ENCODE measurements around the gene MFNG. TPM values are rescaled to one million over a fixed set of nuclear protein-coding genes. Genes with fewer than 3 reads are reported as not detected.

The MFNG gene
- total RNA-seq, 4 donors from 2014 or later, result 15.2 to 30.6 (median 19.2) TPM

DNA sequence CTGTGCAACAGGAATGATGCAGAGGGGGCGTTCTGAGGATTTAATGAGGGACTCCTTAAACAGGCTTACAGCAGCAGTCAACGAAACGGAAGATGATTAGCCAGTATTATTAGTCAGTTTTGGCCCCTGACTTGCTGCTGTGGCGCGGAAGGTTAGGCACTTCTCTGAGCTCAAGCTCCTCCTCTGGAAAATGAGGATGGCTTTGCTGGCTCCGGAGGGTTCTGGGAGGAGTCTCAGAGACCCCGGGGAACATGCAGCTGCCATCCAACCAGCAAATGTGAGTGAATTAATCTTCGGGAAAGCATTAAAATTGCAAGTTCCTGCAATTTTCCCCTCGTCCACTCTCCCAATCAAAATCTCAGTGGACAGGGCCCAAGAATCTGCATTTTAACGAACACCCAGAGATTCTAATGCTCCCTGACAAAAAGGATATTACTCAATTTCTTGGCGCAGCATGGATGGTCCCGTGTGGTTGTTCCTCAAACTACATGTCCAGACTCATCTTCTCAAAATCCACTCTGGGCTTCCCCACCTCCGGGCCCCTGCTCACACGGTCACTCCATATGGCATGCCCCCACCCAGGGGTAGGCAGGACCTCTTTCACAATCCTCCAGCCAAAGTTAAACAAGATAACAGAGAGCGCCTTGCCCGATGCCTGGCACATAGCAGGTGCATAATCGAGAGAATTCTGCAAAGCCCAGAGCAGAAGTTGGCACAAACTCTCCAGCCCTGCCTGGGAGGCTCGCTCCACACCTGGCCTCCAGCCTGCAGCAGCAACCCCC lies 65.3 kb downstream of the MFNG start:
- 55 to 61% methylated on average over 18 of the region's 18 CpGs for WGBS, 2 donors
- TF ChIP-seq, protein P1, sequence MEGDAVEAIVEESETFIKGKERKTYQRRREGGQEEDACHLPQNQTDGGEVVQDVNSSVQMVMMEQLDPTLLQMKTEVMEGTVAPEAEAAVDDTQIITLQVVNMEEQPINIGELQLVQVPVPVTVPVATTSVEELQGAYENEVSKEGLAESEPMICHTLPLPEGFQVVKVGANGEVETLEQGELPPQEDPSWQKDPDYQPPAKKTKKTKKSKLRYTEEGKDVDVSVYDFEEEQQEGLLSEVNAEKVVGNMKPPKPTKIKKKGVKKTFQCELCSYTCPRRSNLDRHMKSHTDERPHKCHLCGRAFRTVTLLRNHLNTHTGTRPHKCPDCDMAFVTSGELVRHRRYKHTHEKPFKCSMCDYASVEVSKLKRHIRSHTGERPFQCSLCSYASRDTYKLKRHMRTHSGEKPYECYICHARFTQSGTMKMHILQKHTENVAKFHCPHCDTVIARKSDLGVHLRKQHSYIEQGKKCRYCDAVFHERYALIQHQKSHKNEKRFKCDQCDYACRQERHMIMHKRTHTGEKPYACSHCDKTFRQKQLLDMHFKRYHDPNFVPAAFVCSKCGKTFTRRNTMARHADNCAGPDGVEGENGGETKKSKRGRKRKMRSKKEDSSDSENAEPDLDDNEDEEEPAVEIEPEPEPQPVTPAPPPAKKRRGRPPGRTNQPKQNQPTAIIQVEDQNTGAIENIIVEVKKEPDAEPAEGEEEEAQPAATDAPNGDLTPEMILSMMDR (IDR thresholded peaks at IDR 0.05), result no peak
- no peak for TF ChIP-seq POLR2A (IDR thresholded peaks at IDR 0.05)
- H3K36me3 ChIP-seq, result no peaks in the 10 kb centered on the region

DNA sequence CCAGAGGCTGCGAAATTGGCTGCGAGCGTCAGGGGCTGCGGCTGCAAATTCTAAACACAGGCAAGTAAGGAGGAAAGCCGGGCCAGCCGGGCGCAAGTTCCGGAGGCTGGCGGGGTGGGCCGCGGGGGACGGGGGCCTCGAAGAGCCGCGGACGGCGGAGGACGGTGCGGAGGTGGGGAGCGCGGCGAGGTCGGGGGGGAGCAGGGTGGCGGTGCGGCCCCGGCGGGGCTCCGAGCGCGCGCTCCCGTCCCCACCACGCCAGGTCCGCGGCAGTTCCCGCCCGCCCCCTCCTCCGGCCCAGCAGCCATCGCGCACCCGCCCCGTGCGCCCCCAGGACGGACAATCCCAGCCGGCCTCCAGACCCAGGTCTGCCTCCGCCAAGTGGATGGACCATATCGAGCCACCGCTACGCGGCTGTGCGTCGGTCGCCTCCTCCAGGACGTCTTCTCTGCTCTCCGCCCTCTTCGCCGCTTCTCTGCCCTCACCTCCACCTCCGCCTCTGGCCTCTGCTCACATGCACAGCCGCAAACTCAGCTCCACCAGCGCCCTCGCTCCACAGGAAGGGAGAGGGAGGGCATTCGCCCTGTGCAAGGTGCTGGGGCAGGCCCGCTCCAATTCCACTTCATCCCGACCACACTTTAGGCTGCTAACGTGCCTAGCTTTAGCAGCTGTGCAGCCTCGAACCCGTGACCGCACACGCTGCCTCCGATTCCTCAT lies 66.1 kb downstream of the MFNG start:
- intact Hi-C loops (cut with DNase I), result no loop called here
- TF ChIP-seq, protein P1 (IDR thresholded peaks at IDR 0.05), result no peak
- no peak for TF ChIP-seq POLR2A (IDR thresholded peaks at IDR 0.05)
- Histone ChIP-seq H3K27me3 (no peaks in the 10 kb centered on the region), H3K9me3 (no peaks in the 10 kb centered on the region), H3K4me1 (no peaks in the 10 kb centered on the region), H3K36me3 (no peaks in the 10 kb centered on the region), H3K4me3 (replicated peaks in 1 of 3) (no peak overlapping the region), H3K27ac (no peak overlapping the region)
- no peak for DNase-seq
- WGBS, 2 donors, result 5 to 11% methylated on average over 14 of the region's 70 CpGs

More for the DNA sequence above, 65.3 kb downstream of the MFNG start:
- Histone ChIP-seq H3K9me3 (no peaks in the 10 kb centered on the region), H3K27me3 (no peaks in the 10 kb centered on the region), H3K4me1 (no peaks in the 10 kb centered on the region), H3K4me3 (replicated peaks in 1 of 3) (no peak overlapping the region), H3K27ac (no peak overlapping the region)
- DNase-seq, result no peak
- intact Hi-C loops (cut with DNase I), result no loop called here

DNA sequence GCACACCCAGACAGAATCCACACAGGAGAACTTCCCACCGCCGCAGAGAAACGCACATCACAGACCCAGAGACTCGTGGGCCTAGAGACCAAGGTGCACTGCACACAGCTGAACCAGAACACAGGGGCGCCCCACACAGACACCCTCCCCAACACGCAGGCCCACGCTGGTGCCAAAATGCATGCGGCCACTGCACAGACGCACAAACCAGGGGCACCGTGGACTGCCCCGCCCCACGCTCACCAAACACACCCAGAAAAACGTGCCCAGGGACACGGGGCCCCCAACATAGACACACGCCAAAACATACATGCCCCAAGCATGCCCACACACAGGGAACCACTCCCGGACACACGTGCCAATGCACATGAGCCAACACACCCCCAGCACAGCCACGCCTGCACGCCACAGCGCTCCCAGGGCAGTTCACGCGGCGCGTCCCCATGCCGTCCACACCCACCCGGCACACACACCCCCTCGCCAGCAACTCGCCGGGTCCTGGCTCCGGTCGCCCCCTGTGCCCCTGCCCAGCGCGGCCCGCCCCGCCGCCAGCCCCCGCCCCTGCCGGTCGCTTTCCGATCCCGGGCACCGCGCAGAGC lies 66.7 kb downstream of the MFNG start:
- no peak overlapping the region for H3K4me3 ChIP-seq (replicated peaks in 1 of 3)
- WGBS, 2 donors, result 46 to 65% methylated on average over 5 to 18 of the region's 43 CpGs

More for the DNA sequence above, 66.7 kb downstream of the MFNG start:
- Histone ChIP-seq H3K36me3 (no peaks in the 10 kb centered on the region), H3K27me3 (no peaks in the 10 kb centered on the region), H3K4me1 (no peaks in the 10 kb centered on the region), H3K27ac (no peak overlapping the region), H3K9me3 (no peaks in the 10 kb centered on the region)
- intact Hi-C loops (cut with DNase I), result no loop called here
- no peak for DNase-seq
- TF ChIP-seq, protein P1 (IDR thresholded peaks at IDR 0.05), result no peak
- TF ChIP-seq POLR2A (IDR thresholded peaks at IDR 0.05), result no peak

Other genes with a start within 250 kb of the MFNG start
- gene RAC2, start 242.1 kb downstream of the MFNG start, total RNA-seq, result 1 to 10 TPM; 3.6 to 6.0 (median 4.6) TPM
- 10 to 100 TPM in 1 of 4 donors, 1 to 10 TPM in 3; 3.3 to 15.1 (median 4.2) TPM for gene CYTH4, start 203.9 kb downstream of the MFNG start, total RNA-seq
- gene ELFN2, start 58.9 kb downstream of the MFNG start, total RNA-seq, result under 1 TPM in 1 of 4 donors, not detected in 3; 0.05 TPM
- gene CARD10, start 33.0 kb upstream of the MFNG start, total RNA-seq, result 10 to 100 TPM in 3 of 4 donors, 1 to 10 TPM in 1; 6.5 to 17.3 (median 11.0) TPM
- gene CDC42EP1, start 74.1 kb upstream of the MFNG start, total RNA-seq, result 10 to 100 TPM; 15.7 to 23.3 (median 18.3) TPM
- gene LGALS2, start 93.7 kb upstream of the MFNG start, total RNA-seq, result not detected
- gene GGA1, start 122.5 kb upstream of the MFNG start, total RNA-seq, result 10 to 100 TPM; 46.2 to 90.5 (median 60.4) TPM
- 10 to 100 TPM in 1 of 4 donors, 1 to 10 TPM in 2, under 1 TPM in 1; 0.81 to 10.1 (median 3.3) TPM for gene SH3BP1, start 153.3 kb upstream of the MFNG start, total RNA-seq
- gene PDXP, start 172.3 kb upstream of the MFNG start, total RNA-seq, result 10 to 100 TPM in 3 of 4 donors, 1 to 10 TPM in 1; 4.2 to 15.8 (median 12.3) TPM
- gene LGALS1, start 189.3 kb upstream of the MFNG start, total RNA-seq, result 100 to 1,000 TPM; 146 to 212 (median 188) TPM
- 10 to 100 TPM; 18.7 to 52.6 (median 47.6) TPM for gene NOL12, start 200.0 kb upstream of the MFNG start, total RNA-seq
- 100 to 1,000 TPM; 120 to 150 (median 140) TPM for gene TRIOBP, start 210.7 kb upstream of the MFNG start, total RNA-seq

All from thyroid gland (tissue), 4 donors.